Uterus (tissue), 2 donors: ENCODE measurements around the gene THSD4.

Experiments
- CTCF ChIP-seq, 4 experiments: fragments of 200-600 bp in 2 of 4; fragments of 450-650 bp in 2 of 4; sonication (generic) in 2 of 4; IDR thresholded peaks; one replicate each; pipeline ENCODE4 v1.5.1; 2016 to 2019; ENCODE audit warnings: antibody characterized with exemption in 4 of 4, mild to moderate bottlenecking in 2 of 4, moderate library complexity in 1 of 4
- POLR2A ChIP-seq, 2 donors: fragments of 450-650 bp; IDR thresholded peaks; one replicate each; pipeline ENCODE4 v1.6.1; 2016; ENCODE audit warnings: antibody characterized with exemption in 2 of 2, mild to moderate bottlenecking in 1 of 2, moderate library complexity in 1 of 2

GRCh38 chr15:71788646-71789579, 673.6 kb downstream of the THSD4 start:
- TF ChIP-seq POLR2A (IDR thresholded peaks at IDR 0.05) (no peak), CTCF (IDR thresholded peaks at IDR 0.05) (no peak)
